NCI-H2227 (cell line): ENCODE measurements around the gene BCOR.

Experiments used
- DNase-seq: peaks from one replicate; lab custom pipeline; 2025; ENCODE audit not compliant: unreplicated experiment; lab: John Stamatoyannopoulos, UW

Gene BCOR

GRCh38 chrX:40099055-40099958, 1.5 kb upstream of the BCOR start:
- peak; percentile 71 for DNase-seq

- peak; percentile 91 for DNase-seq
Measured at GRCh38 chrX:40098264-40099054, 701 bp upstream of the BCOR start.

- no peak for DNase-seq
Measured at GRCh38 chrX:40097141-40097503, 636 bp downstream of the BCOR start.

GRCh38 chrX:40096395-40097091, 1.2 kb downstream of the BCOR start:
- DNase-seq: peak; percentile 65

GRCh38 chrX:40095583-40096394, 2.0 kb downstream of the BCOR start:
- DNase-seq: peak; percentile 57

- no peak for DNase-seq
Measured at GRCh38 chrX:40094900-40095582, 2.7 kb downstream of the BCOR start.

GRCh38 chrX:40094041-40094899, 3.5 kb downstream of the BCOR start:
- peak; percentile 73 for DNase-seq

- no peak for DNase-seq
Measured at GRCh38 chrX:40093586-40093985, 4.2 kb downstream of the BCOR start.

- no peak for DNase-seq
Measured at GRCh38 chrX:40092808-40093435, 4.8 kb downstream of the BCOR start.

- no peak for DNase-seq
Measured at GRCh38 chrX:40091691-40092421, 5.9 kb downstream of the BCOR start.

- no peak for DNase-seq
Measured at GRCh38 chrX:40090961-40091360, 6.8 kb downstream of the BCOR start.

- no peak for DNase-seq
Measured at GRCh38 chrX:40090050-40090804, 7.5 kb downstream of the BCOR start.

- no peak for DNase-seq
Measured at GRCh38 chrX:40088803-40089540, 8.8 kb downstream of the BCOR start.

GRCh38 chrX:40088299-40088625, 9.5 kb downstream of the BCOR start:
- no peak for DNase-seq

- no peak for DNase-seq
Measured at GRCh38 chrX:40087425-40088298, 10.1 kb downstream of the BCOR start.
